ENCODE data around the gene ANKRD7.

ANKRD7 gene, protein sequence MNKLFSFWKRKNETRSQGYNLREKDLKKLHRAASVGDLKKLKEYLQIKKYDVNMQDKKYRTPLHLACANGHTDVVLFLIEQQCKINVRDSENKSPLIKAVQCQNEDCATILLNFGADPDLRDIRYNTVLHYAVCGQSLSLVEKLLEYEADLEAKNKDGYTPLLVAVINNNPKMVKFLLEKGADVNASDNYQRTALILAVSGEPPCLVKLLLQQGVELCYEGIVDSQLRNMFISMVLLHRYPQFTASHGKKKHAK

DNA sequence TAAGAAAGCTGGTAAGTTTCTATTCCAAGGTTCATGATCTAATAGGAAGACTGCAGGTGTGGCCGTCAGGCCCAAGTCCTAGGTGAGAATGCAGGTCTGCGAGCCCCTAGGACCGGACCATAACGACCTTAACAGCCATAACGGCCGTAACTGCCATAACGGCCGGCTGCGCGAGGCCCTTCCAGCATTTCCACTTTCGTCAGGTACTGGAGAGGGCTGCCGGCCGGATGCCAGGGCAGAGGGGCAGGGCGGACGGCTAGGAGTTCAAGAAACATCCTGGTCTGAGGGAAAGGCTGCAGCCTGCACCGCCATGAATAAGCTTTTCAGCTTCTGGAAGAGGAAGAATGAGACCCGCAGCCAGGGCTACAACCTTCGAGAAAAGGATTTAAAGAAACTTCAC lies at the start of gene ANKRD7:
Gene ANKRD7 (plus strand): TSS at position 184 of the 400 bp plus-strand sequence. CDS start 127 bp downstream, at position 311.
- DNase-seq (ENCODE audit: low spot score) = no peak

DNA sequence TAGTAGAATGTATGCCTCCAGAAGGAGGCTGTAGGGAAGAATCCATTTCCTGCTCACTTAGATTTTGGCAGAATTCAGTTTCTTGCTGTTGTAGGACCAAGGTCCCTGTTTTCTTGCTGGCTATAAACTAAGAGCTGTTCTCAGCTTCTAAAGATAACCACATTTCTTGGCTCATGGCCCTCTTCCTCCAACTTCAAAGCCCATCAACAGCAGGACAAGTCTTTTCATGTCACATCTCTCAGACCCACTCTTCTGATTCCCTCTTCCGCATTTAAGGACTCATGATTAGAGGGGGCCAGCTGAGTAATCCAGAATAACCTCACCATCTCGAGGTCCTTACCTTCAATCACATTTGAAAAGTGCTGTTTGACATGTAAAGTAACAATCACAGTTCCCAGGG lies 48.8 kb upstream of the ANKRD7 start:
- DNase-seq (ENCODE audit: low spot score) = no peak

DNA sequence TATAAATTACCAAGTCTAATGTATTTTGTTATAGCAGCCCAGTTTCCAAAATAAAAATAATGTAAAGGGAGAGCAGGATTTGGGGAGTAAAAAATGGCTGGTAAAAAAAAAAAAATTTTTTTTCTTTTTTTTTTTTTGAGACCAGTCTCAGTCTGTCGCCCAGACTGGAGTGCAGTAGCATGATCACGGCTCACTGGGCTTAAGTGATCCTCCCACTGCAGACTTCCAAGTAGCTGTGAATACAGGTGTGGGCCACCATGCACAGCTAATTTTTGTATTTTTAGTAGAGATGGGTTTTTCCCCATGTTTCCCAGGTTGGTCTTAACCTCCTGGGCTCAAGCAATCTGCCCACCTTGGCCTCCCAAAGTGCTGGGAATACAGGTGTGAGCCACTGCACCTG lies 45.3 kb upstream of the ANKRD7 start:
- DNase-seq (ENCODE audit: low spot score) = no peak

DNA sequence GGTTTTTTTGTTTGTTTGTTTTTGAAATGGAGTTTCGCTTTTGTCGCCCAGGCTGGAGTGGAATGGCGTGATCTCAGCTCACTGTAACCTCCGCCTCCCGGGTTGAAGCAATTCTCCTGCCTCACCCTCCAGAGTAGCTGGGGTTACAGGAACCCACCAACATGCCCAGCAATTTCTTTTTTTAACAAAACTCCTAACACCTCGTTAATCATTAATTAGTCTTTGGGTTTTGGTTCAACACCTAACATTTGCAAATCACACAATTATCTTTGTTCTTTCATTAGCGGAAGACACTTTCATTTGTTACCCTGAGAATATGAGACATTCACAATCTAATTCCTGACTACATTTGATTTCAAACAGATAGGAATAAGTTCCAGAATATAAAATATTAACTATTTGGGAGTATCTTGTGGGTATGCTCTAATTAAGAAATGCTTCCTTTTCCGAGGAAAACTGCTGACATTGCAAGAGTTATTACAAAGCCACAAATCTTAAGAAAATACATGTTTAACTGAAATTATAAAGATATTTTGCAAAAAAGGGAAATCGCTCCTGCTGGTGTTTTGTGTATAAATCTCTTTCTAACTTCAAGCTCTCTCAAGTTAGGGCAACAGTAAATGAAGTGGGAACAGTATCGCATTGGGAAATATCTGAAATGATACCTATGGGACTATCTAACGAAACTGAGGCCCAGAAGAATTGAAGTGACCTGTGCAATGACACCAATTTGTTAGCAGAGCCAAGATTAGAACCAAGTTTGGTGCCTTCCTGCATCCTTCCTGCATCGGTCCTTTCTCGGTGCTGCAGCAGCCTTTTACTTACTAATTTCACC lies 41.7 kb upstream of the ANKRD7 start:
- no peak for DNase-seq (ENCODE audit: low spot score)

DNA sequence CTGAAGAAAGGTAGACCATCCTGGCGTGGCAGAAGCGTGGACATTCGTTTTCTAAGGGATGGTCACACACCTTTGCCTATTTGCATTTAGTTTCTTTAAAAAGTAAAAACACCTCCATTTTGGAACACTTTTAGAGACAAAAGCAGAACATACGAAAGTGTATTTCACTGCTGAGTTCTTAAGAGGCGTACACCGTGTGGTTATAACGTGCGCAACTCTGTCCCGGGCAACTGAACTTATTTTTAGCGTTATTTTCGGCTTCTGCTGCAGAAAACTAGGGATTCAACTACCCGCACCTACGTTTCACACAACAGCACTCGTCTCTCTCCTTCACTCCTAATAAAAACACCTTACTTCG lies 41.1 kb upstream of the ANKRD7 start:
- no peak for DNase-seq (ENCODE audit: low spot score)

DNA sequence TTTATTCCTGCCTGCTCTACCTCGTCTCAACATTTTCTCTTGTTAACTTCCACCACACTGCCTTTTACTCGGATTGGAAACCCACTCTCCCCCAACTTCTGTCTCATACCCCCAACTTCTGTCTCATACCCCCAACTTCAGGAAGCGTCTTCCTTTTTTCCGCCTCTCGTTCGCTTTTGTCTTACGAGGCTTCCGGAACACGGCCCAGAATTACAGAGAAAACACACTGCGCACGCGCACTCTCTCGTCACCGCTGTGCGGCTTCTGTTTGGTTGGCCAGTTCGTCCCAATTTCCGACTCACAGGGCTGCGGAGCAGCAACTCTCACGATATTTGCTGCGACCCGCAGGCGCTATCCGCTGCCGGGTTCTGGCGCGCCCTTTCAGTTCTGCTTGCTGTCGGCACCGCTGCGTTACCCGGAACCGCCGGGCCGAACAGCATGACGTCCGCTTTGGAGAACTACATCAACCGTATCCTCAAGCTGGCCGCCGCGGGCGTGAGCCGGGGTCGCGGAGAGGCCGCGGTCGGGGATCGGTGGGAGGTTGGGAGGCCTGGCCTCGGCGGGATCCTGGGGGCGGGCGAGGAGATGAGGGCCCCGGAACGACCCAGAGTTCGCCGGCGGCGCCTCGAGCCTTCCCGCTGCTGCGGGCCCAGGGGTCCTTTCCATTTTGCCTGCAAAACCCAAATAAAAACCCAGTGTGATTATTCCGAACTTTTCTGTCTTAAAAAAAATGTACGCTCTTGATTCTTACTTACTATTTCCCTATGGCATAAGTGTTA lies 40.5 kb upstream of the ANKRD7 start, which contains the start of gene LSM8:
Gene LSM8 (plus strand): TSS at position 379 of the 779 bp plus-strand sequence. CDS start 60 bp downstream, at position 439.
- peak; percentile 89 for DNase-seq (ENCODE audit: low spot score)

DNA sequence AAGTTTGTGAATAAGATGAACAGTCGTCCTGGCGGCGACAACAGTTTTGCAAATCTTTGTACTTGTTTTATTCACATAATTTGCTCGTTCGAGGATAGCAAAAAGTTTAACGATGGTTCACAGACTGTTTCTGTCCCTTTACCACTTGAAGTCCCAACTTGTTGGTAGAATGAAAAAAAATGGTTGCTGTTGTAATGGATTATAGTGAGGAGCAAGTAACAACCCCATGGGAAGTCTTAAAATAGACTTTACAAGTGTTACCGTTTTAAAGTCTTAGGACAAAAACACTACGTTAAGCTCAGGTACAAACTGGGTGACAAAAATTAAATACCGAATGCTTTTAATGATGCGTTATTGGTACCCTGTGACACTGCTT lies 40.0 kb upstream of the ANKRD7 start:
- DNase-seq (ENCODE audit: low spot score) = no peak

DNA sequence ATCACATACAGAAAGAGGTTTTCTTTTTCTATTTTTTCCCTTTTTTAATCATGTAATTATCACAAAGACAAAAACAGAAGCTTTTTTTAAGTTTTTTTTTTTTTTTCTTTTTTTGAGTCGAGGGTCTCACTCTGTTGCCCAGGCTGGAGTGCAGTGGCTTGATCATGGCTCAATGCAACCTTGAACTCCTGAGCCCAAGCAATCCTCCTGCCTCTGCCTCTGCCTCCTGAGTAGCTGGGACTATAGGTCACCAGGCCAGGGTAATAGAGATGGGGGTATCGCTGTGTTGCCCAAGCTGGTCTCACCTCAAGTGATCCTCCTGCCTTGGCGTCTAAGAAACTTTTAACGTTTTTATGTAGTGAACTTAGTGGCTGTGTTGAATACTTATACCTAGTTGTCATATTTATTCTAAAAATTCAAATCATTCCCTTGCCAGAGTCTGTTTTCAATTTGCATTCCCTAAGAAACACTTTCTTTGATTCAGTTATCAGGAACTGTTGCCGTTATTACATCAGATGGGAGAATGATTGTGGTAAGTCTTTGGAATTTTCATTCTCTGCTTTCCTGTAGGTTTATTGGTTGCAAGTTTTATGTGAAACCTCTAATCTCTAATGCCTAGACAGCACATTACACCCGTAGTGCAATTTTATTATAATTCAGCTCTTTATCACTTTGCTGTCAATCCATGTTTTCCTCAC lies 39.2 kb upstream of the ANKRD7 start:
- no peak for DNase-seq (ENCODE audit: low spot score)

DNA sequence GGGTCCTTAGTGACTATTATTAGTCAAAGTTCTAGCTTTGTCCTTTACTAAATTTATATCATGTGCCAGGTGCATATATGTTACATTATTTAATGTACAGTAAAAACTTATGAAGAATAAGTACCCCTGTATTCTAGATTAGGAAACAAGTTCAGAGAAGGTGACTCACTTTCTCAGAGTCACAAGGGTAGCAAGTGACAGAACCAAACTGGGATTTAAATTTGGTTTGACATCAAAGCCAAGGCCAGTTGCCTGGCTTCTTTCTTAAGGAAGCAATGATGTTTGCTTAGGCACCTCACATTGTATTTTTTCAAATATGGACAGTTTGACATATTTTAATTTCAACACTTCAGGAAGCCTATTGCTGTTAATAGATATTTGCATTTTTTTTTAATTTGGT lies 38.0 kb upstream of the ANKRD7 start:
- no peak for DNase-seq (ENCODE audit: low spot score)

DNA sequence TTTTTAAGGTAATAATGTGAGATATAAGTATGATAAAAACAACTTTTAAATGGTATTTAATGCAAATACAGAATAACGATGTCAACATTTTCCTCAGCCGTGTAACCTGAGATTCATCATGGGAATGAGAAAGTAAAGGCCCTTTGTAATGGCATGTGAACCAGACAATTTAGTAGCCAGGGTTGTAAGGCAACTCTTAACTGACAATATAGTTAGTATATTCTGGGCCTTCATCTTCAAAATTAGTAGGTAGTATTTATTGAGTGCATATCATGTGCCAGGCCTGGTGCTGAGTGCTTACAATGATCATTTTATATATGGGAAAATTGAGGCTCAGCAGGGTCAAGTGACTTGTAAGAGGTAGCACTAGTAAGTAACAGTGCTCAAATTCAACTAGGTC lies 29.9 kb upstream of the ANKRD7 start:
- no peak for DNase-seq (ENCODE audit: low spot score)

DNA sequence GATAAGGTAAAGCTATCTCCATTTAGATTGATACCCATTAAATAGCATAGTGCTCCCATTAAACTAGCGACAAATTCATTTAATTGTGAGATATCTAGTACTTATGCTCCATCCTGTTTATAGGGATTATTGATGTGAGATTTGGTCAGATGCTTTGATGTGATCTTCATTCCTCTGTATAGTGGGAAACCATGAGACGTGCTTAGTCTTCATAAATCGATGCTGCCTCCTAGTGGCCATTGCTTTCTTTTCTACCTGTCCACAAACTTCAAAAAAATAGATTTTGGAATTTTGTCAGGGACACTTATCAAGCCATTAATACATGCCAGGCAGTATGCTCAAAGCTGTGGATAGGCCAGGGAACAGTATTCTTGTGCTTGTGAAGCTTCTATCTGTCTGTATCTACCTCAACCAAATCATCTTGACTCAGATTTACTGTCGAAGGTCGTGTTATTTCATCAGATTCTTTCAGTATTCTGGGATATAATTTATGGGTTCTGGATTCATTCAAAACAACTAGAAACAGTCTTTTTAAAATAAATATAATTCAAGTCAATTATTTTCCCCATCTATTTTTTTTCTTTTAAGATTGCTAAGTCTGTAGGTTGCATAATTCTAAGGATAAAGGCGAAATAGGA lies 28.5 kb upstream of the ANKRD7 start:
- DNase-seq (ENCODE audit: low spot score) = no peak

DNA sequence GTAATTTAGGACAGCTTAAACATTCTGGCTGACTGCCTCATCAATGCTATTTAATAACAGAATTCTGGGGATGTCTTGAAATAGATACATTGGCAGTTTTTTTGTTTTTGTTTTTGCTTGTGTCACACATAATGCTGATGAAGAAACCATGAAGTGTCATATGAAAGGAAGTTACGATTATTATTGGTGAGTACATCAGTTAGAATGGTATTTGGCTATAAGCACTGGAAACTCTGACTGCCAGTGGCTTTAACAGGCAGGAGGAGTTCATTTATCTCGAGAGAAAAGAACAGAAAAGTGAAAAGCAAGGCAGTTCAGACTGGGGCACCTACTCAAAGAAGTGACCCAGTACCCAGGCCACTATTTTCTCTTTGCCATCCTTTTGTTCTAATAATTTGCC lies 22.4 kb upstream of the ANKRD7 start:
- DNase-seq (ENCODE audit: low spot score) = no peak

DNA sequence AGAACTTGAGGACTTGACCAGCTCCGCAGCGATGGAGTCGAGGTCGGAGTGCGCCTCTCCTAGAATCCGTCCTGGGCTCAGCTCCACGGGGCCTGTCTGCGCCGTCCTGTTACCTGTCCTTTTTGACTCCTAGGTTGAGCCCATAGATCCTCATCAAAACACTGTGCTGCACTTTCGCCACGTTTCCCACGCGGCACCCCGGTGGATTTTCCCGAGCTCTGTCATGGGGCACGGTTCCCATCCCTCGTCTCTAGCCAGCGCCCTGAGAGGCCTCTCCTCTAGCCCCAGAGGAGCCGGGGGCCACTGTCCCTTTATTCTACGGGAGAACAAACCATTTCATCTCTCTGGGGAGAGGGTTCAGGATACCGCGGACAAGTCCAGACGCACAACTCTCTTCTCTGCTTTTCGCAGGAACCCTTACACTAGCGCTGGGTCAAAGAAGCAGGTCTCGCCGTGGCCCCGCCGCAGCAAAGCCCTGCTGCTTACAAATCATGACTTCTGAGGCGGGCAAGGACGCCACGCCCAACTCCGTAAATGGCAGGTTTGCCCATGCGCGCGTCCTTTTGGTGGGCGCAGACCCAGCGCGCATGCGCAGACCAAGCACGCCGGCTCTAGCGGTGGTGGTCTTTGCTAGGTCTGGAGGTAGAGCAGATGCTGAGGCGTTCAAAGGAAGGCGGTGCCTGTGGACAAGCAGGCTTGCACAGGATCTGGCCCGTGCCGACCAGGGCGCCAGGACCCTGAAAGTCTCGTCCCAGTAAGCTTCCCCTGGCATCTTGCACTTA lies 10.3 kb upstream of the ANKRD7 start:
- peak; percentile 66 for DNase-seq (ENCODE audit: low spot score)

DNA sequence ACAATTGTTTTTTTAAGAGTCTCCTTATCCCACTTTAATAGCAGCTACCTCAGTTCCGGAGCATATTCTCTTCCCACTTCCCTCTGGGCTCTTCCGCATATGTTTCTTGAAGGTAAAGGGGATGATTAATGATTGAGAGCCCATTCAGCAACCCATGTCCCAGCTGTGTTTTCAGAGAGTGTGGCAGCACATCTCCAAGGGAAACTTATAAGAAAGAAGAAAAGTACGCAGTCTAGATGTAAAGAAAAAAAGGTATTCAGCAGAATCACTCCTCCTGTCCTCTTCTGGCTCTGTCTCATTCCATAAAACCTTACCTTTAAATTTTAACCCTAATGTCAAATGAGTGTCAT lies 9.7 kb upstream of the ANKRD7 start:
- no peak for DNase-seq (ENCODE audit: low spot score)

DNA sequence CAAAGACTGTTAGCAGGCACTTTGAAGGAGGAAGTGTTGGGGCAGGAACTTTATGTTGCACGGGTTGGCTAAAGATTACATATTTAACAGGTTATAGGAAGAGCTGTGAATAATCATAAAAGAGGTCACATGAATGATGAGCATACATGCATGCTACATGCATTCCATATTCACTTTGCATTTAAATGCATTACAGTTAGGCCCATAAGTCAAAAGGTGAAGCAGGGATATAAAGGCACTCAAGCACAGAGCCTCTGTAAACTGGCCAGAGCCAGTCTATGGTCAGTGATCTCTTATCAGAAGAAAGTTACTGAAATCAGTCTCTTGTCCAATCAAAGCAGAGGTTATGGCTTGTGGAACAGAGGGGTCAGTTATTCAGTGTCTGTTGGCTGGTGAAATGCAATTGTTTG lies 7.3 kb upstream of the ANKRD7 start:
- no peak for DNase-seq (ENCODE audit: low spot score)

DNA sequence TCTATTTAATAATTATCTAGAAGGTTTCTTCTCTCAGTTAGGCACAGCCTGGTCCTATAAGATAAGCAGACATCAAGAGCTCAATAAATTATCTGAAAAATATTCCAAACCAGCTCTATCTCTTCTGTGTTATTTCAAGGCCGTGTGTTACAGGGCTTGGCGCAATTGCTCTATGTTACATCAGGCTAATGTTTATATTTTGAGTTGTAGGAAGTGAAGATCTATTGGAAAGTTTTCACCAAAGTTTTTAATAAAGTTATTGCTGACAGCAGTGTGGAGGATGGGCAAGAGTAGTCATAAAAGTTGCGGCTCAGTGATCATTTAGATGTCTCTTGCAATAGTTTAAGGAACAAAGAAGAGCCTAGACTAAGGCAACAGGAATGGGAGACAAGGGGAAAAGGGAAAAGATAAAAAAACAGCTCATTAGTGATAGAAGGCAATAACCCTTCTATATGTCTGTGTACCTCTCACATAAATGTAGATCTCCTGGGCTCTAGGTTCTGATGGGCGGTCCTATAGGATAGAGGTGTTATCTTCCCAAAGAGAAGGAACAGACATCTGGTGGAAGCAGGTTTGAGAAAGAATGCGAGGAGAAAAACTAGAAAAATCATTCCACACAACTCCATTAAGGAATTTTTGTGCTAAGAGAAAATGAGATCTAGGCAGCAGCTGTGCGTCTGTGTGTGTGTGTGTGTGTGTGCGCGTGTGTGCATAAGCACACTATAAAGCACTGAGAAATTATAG lies 5.9 kb upstream of the ANKRD7 start:
- no peak for DNase-seq (ENCODE audit: low spot score)

DNA sequence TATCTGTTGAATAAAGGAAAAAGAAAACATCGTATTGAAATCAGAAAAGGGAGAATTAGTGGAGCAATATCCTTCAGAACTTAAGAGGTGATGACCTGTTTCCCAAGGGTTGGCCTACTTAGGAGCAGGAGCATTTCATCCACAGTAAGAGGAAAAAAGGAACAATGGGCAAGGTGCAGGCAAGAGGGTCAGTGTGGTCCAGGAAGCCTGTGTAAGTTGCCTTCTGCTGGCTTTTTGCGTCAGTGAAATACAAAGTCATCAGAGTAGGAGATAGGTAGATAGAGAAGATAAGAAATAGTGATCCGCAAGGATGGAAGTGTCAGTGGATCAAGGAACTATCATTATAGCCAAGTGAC lies 5.4 kb upstream of the ANKRD7 start:
- no peak for DNase-seq (ENCODE audit: low spot score)

DNA sequence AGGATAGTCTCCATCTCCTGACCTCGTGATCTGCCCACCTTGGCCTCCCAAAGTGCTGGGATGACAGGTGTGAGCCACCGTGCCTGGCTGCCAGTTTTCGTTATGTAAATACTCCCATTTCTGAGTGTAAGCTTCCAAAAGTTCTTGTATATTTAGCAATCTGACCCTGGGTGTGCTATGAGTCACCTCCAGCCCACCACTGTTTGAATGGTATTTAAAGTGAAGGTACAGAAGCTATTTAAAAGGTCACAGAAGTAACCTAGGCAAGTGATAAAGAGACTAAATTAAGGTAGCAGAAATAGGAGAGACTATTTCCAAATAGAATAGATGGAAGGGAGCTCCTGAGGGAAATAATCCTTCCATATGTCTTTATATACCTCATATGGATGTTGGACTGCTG lies 3.9 kb upstream of the ANKRD7 start:
- no peak for DNase-seq (ENCODE audit: low spot score)

DNA sequence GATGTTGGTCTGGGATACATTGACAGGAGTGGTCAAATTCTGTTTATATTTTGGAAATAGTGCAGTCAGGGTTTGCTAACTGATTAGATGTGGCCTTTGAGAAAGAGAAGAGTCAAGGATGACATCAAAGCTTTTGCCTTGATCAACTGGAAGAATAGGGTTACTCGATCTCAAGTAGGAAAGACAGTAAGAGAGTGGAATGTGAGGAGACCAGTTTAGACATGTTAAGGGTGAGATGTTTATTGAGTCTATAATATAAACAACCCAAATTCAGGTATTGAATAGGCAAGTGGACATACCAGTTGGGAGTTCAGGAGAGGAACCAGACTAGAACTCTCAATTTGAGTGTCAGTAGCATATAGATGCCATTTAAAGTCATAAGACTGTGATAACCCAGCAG lies 1.9 kb upstream of the ANKRD7 start:
- no peak for DNase-seq (ENCODE audit: low spot score)

DNA sequence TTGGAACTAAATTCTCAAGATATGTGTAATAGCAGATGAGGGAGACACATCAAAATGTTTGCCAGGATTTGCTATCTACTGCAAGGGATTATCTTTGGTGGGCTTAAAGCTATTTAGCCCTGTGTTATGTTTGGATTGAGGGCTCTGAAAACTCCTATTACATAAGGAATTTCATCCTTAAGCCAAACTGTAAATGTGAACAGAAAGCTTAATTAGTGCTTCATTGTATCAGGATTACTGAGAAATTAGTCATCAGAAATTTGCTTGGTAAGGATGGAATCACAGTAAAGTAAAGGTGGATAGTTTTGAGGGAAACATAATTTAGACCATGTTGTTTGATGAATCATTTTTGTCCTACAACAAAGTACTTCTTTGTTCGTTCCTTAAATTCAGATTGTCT lies 8.3 kb downstream of the ANKRD7 start:
- no peak for DNase-seq (ENCODE audit: low spot score)
